ENCODE data around the gene NMRK1.
A peak's percentile ranks its signal among the peaks of the same experiment; 100 is the strongest.

NMRK1 gene

GRCh38 chr9:75087824-75088645 lies at the start of gene NMRK1, which contains the start of gene OSTF1 (continued):
- TF ChIP-seq, protein P1, sequence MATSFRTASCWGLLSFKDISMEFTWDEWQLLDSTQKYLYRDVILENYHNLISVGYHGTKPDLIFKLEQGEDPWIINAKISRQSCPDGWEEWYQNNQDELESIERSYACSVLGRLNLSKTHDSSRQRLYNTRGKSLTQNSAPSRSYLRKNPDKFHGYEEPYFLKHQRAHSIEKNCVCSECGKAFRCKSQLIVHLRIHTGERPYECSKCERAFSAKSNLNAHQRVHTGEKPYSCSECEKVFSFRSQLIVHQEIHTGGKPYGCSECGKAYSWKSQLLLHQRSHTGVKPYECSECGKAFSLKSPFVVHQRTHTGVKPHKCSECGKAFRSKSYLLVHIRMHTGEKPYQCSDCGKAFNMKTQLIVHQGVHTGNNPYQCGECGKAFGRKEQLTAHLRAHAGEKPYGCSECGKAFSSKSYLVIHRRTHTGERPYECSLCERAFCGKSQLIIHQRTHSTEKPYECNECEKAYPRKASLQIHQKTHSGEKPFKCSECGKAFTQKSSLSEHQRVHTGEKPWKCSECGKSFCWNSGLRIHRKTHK (tag by site-specific recombination; IDR thresholded peaks at IDR 0.05), result no peak
- TF ChIP-seq ZNF138 (tag by site-specific recombination; IDR thresholded peaks at IDR 0.05; ENCODE audit: borderline replicate concordance), result no peak
- TF ChIP-seq ZNF843 (tag by site-specific recombination; IDR thresholded peaks at IDR 0.05), result no peak
- TF ChIP-seq ZNF362 (tag by site-specific recombination; IDR thresholded peaks at IDR 0.05), result no peak
- no peak for TF ChIP-seq ZNF544 (tag by site-specific recombination; IDR thresholded peaks at IDR 0.05)
- no peak for TF ChIP-seq ZNF623 (tag by site-specific recombination; IDR thresholded peaks at IDR 0.05)
- no peak for TF ChIP-seq ZNF184 (tag by site-specific recombination; IDR thresholded peaks at IDR 0.05)
- no peak for TF ChIP-seq INSM2 (tag by site-specific recombination; IDR thresholded peaks at IDR 0.05)
- no peak for TF ChIP-seq GFI1B (tag by site-specific recombination; IDR thresholded peaks at IDR 0.05)
- no peak for TF ChIP-seq SCRT2 (tag by site-specific recombination; IDR thresholded peaks at IDR 0.05)
- TF ChIP-seq ZNF585B (tag by site-specific recombination; IDR thresholded peaks at IDR 0.05), result no peak
- no peak for TF ChIP-seq EGR2 (tag by site-specific recombination; IDR thresholded peaks at IDR 0.05; ENCODE audit: low read depth)
- no peak for TF ChIP-seq ZNF292 (tag by site-specific recombination; IDR thresholded peaks at IDR 0.05; ENCODE audit: borderline replicate concordance, low read depth)
- peak; percentile 95 for TF ChIP-seq PRDM10 (tag by site-specific recombination; IDR thresholded peaks at IDR 0.05)
- TF ChIP-seq ZBTB6 (tag by site-specific recombination; IDR thresholded peaks at IDR 0.05), result peak; percentile 83; the same call in 1 of the 2 replicates
- TF ChIP-seq ZNF423 (tag by site-specific recombination; IDR thresholded peaks at IDR 0.05), result no peak
- TF ChIP-seq ZNF311 (tag by site-specific recombination; IDR thresholded peaks at IDR 0.05; ENCODE audit: borderline replicate concordance), result no peak
- no peak for TF ChIP-seq REST (tag by site-specific recombination; IDR thresholded peaks at IDR 0.05)

Measured in HEK293 (cell line).